HepG2 (cell line): ENCODE results near the gene DCST2. TPM values are rescaled to one million over a fixed set of nuclear protein-coding genes. Genes with fewer than 3 reads are reported as not detected.
A peak's percentile ranks its signal among the peaks of the same experiment; 100 is the strongest.

Experiments used
- CTCF ChIP-seq: sonication (generic); formaldehyde crosslinking; IDR thresholded peaks from 2 replicates; pipeline ENCODE4 v1.5.0; 2020; ENCODE audit warnings: mild to moderate bottlenecking, missing genetic modification reagents, moderate library complexity
- DR1 ChIP-seq: sonication (generic); formaldehyde crosslinking; IDR thresholded peaks from 2 replicates; pipeline ENCODE4 v1.8.0; 2021; ENCODE audit warnings: mild to moderate bottlenecking, missing genetic modification reagents, inconsistent platforms
- ETV6 ChIP-seq: sonication (generic); formaldehyde crosslinking; conservative IDR thresholded peaks from 2 replicates; pipeline ENCODE4 v1.4.0; 2020; ENCODE audit warnings: missing genetic modification reagents
- HMGXB4 ChIP-seq, 2 experiments: sonication (generic) in 1 of 2; formaldehyde crosslinking in 1 of 2; IDR thresholded peaks; 2 replicates each; pipeline versions ENCODE4 v1.4.0 to v1.6.1; 2018 to 2020; ENCODE audit warnings: missing genetic modification reagents in 2 of 2, borderline replicate concordance in 1 of 2, low read depth in 1 of 2, mild to moderate bottlenecking in 1 of 2, missing biosample characterization in 1 of 2
- HNRNPK ChIP-seq: fragments of 200-400 bp; formaldehyde crosslinking; IDR thresholded peaks from 2 replicates; pipeline ENCODE4 v1.6.1; 2018; ENCODE audit warnings: low read length, low read depth, moderate library complexity, mild to moderate bottlenecking; ENCODE audit not compliant: poor library complexity, severe bottlenecking
- MXD3 ChIP-seq: IDR thresholded peaks from 2 replicates; pipeline ENCODE4 v1.6.1; 2016; ENCODE audit warnings: mild to moderate bottlenecking, missing biosample characterization, missing genetic modification reagents
- MYNN ChIP-seq: sonication (generic); formaldehyde crosslinking; IDR thresholded peaks from 2 replicates; pipeline ENCODE4 v1.4.0; 2020; ENCODE audit warnings: mild to moderate bottlenecking, low read depth, missing genetic modification reagents
- PLRG1 ChIP-seq: fragments of 450-650 bp; conservative IDR thresholded peaks from 2 replicates; pipeline ENCODE4 v1.6.1; 2016
- RERE ChIP-seq: IDR thresholded peaks from 2 replicates; pipeline ENCODE4 v1.6.1; 2016; ENCODE audit warnings: low read depth, missing genetic modification reagents, missing compliant biosample characterization
- SNAPC2 ChIP-seq: sonication (generic); formaldehyde crosslinking; IDR thresholded peaks from 2 replicates; pipeline ENCODE4 v1.8.1; 2022; ENCODE audit warnings: mild to moderate bottlenecking, missing genetic modification reagents
- U2AF2 ChIP-seq: fragments of 200-400 bp; formaldehyde crosslinking; IDR thresholded peaks from 2 replicates; pipeline ENCODE4 v1.6.1; 2017; ENCODE audit warnings: low read depth, mild to moderate bottlenecking, low read length
- ZFP36L2 ChIP-seq: sonication (generic); formaldehyde crosslinking; IDR thresholded peaks from 2 replicates; pipeline ENCODE4 v1.4.0; 2020; ENCODE audit warnings: missing genetic modification reagents
- ZNF263 ChIP-seq: sonication (generic); formaldehyde crosslinking; IDR thresholded peaks from 2 replicates; pipeline ENCODE4 v1.4.0; 2020; ENCODE audit warnings: missing genetic modification reagents
- ZNF329 ChIP-seq: sonication (generic); formaldehyde crosslinking; IDR thresholded peaks from 2 replicates; pipeline ENCODE4 v1.9.0; 2021; ENCODE audit warnings: low read depth, mild to moderate bottlenecking, missing genetic modification reagents
- ZNF512B ChIP-seq: sonication (generic); formaldehyde crosslinking; IDR thresholded peaks from 2 replicates; pipeline ENCODE4 v1.5.1; 2020; ENCODE audit warnings: missing genetic modification reagents, mild to moderate bottlenecking, borderline replicate concordance
- ZNF580 ChIP-seq: IDR thresholded peaks from 2 replicates; pipeline ENCODE4 v1.6.1; 2016; ENCODE audit warnings: low read depth, borderline replicate concordance
- ZNF816 ChIP-seq: sonication (generic); formaldehyde crosslinking; IDR thresholded peaks from 2 replicates; pipeline ENCODE4 v1.8.0; 2022; ENCODE audit warnings: missing genetic modification reagents, mild to moderate bottlenecking, borderline replicate concordance
- polyA plus RNA-seq, 8 experiments: library from polyadenylated mRNA; depleted of rRNA in 3 of 8; stranded (reverse) in 7 of 8; unstranded in 1 of 8; fragments of >200 nt; fragmentation: Illumina TruSeq in 4 of 8; extraction: Trizol in 4 of 8; gene quantifications; 2 replicates each; pipeline versions ENCODE4 v1.2.1 to v1.2.3, GENCODE V29; 2011 to 2016; ENCODE audit warnings: low read depth in 4 of 8, missing spikeins in 1 of 8, mixed read lengths in 1 of 8; ENCODE audit not compliant: insufficient read depth in 1 of 8
- total RNA-seq, 5 experiments: library from RNA; depleted of rRNA; stranded (reverse); fragments of >200 nt; fragmentation: Illumina TruSeq; extraction: Trizol; gene quantifications; 2 replicates each; pipeline ENCODE4 v1.2.3, GENCODE V29; 2016; ENCODE audit warnings: low read depth in 1 of 5

Gene DCST2
- total and polyA plus RNA-seq, 2 of the 13 experiments (the other 11 are each of a cell fraction or from before 2014, with no cell fraction given), result 0.74 TPM; not detected in 1

GRCh38 chr1:155000411-155000725 is 33.2 kb downstream of the DCST2 start (continued):
- TF ChIP-seq CTCF (CRISPR knock-in tag), result no peak
- no peak for TF ChIP-seq ZNF816
- no peak for TF ChIP-seq PLRG1
- TF ChIP-seq MXD3 (CRISPR knock-in tag), result no peak
- no peak for TF ChIP-seq MYNN (CRISPR knock-in tag)
- TF ChIP-seq HNRNPK, result peak; percentile 39
- no peak for TF ChIP-seq U2AF2
- TF ChIP-seq DR1 (CRISPR knock-in tag), result no peak
- no peak for TF ChIP-seq ZFP36L2
- no peak for TF ChIP-seq ZNF512B (CRISPR knock-in tag)
- 0 out of 2 replicates have a peak, but pooled peaks have one; percentile 5 for TF ChIP-seq ETV6 (CRISPR knock-in tag)
- TF ChIP-seq RERE, result no peak
- no peak for TF ChIP-seq ZNF263 (CRISPR knock-in tag)
- TF ChIP-seq ZNF580, result no peak
- 0 out of 2 replicates have a peak, but pooled peaks have one; percentile 22 for TF ChIP-seq ZNF329 (CRISPR knock-in tag)
- TF ChIP-seq SNAPC2 (CRISPR knock-in tag), result no peak
- TF ChIP-seq HMGXB4 (CRISPR knock-in tag; IDR thresholded peaks at IDR 0.05; ENCODE audit: borderline replicate concordance in 1 of 2, low read depth in 1 of 2), result no peak
